K562 (cell line): ENCODE data around the gene TMEM30A. TPM values are rescaled to one million over a fixed set of nuclear protein-coding genes. Genes with fewer than 3 reads are reported as not detected.

Experiments used
- NFIC ChIP-seq: fragments of 450-650 bp; IDR thresholded peaks from 2 replicates; pipeline ENCODE4 v1.6.1; 2017; ENCODE audit warnings: mild to moderate bottlenecking, inconsistent platforms
- POLR2AphosphoS2 ChIP-seq: IDR thresholded peaks from 2 replicates; pipeline ENCODE4 v1.6.1; 2012; ENCODE audit warnings: low read length, improper control_type of control experiment
- RAD21 ChIP-seq, 2 experiments: fragments of 250-450 bp in 1 of 2; fragments of 450-650 bp in 1 of 2; sonication (Bioruptor Pico) in 1 of 2; formaldehyde crosslinking in 1 of 2; IDR thresholded peaks in 1 of 2; conservative IDR thresholded peaks in 1 of 2; 2 replicates each; pipeline versions ENCODE4 v1.4.0 to v1.8.0; 2020 to 2022; ENCODE audit warnings: mild to moderate bottlenecking in 2 of 2, moderate library complexity in 1 of 2
- polyA plus RNA-seq, 8 experiments: library from polyadenylated mRNA; depleted of rRNA in 4 of 8; stranded (reverse) in 5 of 8; unstranded in 3 of 8; fragments of >200 nt; fragmentation: Nextera tagmentation in 2 of 8; fragmentation: Illumina TruSeq in 1 of 8; extraction: Ambion mirVana in 2 of 8; extraction: Trizol in 1 of 8; gene quantifications; 2 replicates each; pipeline versions ENCODE4 v1.2.1 to v1.2.3, GENCODE V29; 2011 to 2014; ENCODE audit warnings: inconsistent platforms in 1 of 8, missing spikeins in 1 of 8
- total RNA-seq, 7 experiments: library from RNA; depleted of rRNA in 6 of 7; stranded (reverse); fragments of >200 nt in 6 of 7; fragmentation: Illumina TruSeq in 2 of 7; extraction: Trizol in 2 of 7; gene quantifications; 2 replicates each; pipeline versions ENCODE4 v1.2.1 to v1.2.3, GENCODE V29; 2011 to 2021; ENCODE audit warnings: low replicate concordance in 1 of 7
- TF ChIP-seq, protein P1 (sequence below), 2 experiments: fragments of 450-650 bp; formaldehyde crosslinking in 1 of 2; IDR thresholded peaks; 2 replicates each; pipeline versions ENCODE4 v1.4.0 to v1.6.1; 2014 to 2020; ENCODE audit warnings: mild to moderate bottlenecking in 2 of 2, borderline replicate concordance in 1 of 2, low read depth in 1 of 2
- TF ChIP-seq, protein P2 (sequence below): sonication (generic); formaldehyde crosslinking; IDR thresholded peaks from 2 replicates; pipeline ENCODE4 v1.8.0; 2022; ENCODE audit warnings: mild to moderate bottlenecking, missing genetic modification reagents
- TF ChIP-seq, protein P3 (sequence below): sonication (generic); formaldehyde crosslinking; IDR thresholded peaks from 2 replicates; pipeline ENCODE4 v1.8.0; 2022; ENCODE audit warnings: missing genetic modification reagents, mild to moderate bottlenecking, moderate library complexity, borderline replicate concordance

TMEM30A gene
- total and polyA plus RNA-seq, 9 of the 15 experiments (the other 6 are each of a cell fraction or from before 2014, with no cell fraction given), result 6.5 to 31.2 (median 16.3) TPM

DNA sequence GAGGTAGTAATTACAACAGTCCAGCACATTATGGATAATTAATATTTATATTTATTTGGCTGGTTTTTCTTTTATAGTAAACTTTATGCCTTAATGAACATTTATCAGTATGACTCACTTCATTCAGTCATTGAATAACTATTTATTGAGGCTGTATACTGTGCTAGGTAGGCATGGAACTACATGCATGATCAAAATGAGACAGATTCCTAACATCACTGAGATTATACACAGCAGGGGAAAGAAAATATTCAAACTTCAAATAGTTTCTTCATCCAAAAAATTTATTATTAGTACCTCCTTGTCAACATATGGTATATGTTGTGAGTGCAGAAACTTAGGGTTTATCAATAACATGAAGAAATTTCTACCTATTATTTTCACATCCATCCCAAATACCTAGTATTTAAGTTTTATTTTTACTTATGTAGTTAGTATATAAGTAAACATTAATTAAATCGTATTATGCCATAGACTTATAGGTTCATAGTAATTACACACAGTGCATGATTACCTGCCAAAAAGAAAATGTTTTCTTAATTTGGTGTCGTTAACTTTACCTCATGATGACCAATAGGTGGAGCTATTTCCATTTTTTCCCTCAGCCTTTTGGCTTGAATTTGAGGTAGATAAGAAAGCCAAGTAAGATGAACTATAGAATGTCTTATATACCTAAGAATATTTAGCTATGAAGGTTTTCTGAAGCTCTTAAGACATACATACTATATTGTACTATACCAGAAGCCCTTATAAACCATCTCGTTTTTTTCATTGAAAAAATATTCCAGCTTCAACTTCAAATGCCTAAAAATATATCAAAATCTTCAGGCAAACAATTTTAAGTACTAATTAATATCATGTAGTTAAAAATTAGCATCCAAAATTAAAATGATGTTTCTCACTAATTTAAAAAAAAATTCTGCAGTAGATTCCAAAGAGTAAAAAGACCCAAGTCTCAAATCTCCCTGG lies 12.5 kb upstream of the TMEM30A start (continued):
- TF ChIP-seq, protein P1, sequence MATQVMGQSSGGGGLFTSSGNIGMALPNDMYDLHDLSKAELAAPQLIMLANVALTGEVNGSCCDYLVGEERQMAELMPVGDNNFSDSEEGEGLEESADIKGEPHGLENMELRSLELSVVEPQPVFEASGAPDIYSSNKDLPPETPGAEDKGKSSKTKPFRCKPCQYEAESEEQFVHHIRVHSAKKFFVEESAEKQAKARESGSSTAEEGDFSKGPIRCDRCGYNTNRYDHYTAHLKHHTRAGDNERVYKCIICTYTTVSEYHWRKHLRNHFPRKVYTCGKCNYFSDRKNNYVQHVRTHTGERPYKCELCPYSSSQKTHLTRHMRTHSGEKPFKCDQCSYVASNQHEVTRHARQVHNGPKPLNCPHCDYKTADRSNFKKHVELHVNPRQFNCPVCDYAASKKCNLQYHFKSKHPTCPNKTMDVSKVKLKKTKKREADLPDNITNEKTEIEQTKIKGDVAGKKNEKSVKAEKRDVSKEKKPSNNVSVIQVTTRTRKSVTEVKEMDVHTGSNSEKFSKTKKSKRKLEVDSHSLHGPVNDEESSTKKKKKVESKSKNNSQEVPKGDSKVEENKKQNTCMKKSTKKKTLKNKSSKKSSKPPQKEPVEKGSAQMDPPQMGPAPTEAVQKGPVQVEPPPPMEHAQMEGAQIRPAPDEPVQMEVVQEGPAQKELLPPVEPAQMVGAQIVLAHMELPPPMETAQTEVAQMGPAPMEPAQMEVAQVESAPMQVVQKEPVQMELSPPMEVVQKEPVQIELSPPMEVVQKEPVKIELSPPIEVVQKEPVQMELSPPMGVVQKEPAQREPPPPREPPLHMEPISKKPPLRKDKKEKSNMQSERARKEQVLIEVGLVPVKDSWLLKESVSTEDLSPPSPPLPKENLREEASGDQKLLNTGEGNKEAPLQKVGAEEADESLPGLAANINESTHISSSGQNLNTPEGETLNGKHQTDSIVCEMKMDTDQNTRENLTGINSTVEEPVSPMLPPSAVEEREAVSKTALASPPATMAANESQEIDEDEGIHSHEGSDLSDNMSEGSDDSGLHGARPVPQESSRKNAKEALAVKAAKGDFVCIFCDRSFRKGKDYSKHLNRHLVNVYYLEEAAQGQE (IDR thresholded peaks at IDR 0.05; ENCODE audit: borderline replicate concordance), result peak; percentile 63; the same call in 1 of the 2 replicates
- TF ChIP-seq, protein P1 (CRISPR knock-in tag; IDR thresholded peaks at IDR 0.05; ENCODE audit: low read depth), result no peak
- TF ChIP-seq NFIC (peak; percentile 96), POLR2AphosphoS2 (no peak), RAD21 (CRISPR knock-in tag; conservative IDR thresholded peaks at IDR 0.05 in 1 of 2, IDR thresholded peaks at IDR 0.05 in 1 of 2) (peak; percentile 76 to 88)
- TF ChIP-seq, protein P2, sequence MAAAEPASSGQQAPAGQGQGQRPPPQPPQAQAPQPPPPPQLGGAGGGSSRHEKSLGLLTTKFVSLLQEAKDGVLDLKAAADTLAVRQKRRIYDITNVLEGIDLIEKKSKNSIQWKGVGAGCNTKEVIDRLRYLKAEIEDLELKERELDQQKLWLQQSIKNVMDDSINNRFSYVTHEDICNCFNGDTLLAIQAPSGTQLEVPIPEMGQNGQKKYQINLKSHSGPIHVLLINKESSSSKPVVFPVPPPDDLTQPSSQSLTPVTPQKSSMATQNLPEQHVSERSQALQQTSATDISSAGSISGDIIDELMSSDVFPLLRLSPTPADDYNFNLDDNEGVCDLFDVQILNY (CRISPR knock-in tag), result no peak
- TF ChIP-seq, protein P3, sequence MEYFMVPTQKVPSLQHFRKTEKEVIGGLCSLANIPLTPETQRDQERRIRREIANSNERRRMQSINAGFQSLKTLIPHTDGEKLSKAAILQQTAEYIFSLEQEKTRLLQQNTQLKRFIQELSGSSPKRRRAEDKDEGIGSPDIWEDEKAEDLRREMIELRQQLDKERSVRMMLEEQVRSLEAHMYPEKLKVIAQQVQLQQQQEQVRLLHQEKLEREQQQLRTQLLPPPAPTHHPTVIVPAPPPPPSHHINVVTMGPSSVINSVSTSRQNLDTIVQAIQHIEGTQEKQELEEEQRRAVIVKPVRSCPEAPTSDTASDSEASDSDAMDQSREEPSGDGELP, result no peak
